ENCODE results near the gene OR2F1. TPM values are rescaled to one million over a fixed set of nuclear protein-coding genes. Genes with fewer than 3 reads are reported as not detected.
A peak's percentile ranks its signal among the peaks of the same experiment; 100 is the strongest.

OR2F1 gene
- total RNA-seq, 1 experiment from 2014 or later, result not detected

DNA sequence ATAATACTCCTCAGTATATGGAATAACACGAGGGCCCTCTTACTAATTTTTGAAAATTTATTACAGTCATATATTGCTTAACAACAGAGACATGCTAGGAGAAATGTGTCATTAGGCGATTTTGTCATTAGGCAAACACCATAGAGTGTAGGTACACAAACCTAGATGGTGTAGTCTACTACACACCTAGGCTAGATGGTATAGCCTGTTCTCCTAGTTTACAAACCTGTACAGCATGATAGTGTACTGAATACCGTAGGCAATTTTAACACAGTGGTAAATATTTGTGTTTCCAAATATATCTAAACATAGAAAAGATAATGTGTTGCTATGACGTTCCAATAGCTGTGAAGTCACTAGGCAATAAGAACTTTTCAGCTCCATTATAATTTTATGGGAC lies 12.8 kb downstream of the OR2F1 start:
- no peaks in the 10 kb centered on the region for H3K9me3 ChIP-seq (ENCODE audit: low read length)
- no peak overlapping the region for H3K9ac ChIP-seq (ENCODE audit: low read length)
- H3K4me2 ChIP-seq (ENCODE audit: low read length), result no peak overlapping the region
- ATAC-seq (peak; percentile 87), DNase-seq (peak; percentile 84)
- H3K36me3 ChIP-seq (ENCODE audit: low read depth, low read length), result no peaks in the 10 kb centered on the region
- H4K20me1 ChIP-seq (ENCODE audit: low read length), result no peaks in the 10 kb centered on the region
- H3K9me2 ChIP-seq (replicated peaks; ENCODE audit: low read length), result no peaks in the 10 kb centered on the region
- H2AFZ ChIP-seq (ENCODE audit: low read length), result no peak overlapping the region
- intact Hi-C loops (cut with micrococcal nuclease), result no loop called here
- ChIA-PET POLR2A (ENCODE audit: unreplicated experiment) (no interaction called here), CTCF (no interaction called here)
- TF ChIP-seq, protein P1, sequence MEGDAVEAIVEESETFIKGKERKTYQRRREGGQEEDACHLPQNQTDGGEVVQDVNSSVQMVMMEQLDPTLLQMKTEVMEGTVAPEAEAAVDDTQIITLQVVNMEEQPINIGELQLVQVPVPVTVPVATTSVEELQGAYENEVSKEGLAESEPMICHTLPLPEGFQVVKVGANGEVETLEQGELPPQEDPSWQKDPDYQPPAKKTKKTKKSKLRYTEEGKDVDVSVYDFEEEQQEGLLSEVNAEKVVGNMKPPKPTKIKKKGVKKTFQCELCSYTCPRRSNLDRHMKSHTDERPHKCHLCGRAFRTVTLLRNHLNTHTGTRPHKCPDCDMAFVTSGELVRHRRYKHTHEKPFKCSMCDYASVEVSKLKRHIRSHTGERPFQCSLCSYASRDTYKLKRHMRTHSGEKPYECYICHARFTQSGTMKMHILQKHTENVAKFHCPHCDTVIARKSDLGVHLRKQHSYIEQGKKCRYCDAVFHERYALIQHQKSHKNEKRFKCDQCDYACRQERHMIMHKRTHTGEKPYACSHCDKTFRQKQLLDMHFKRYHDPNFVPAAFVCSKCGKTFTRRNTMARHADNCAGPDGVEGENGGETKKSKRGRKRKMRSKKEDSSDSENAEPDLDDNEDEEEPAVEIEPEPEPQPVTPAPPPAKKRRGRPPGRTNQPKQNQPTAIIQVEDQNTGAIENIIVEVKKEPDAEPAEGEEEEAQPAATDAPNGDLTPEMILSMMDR (conservative IDR thresholded peaks at IDR 0.05; ENCODE audit: low read depth, low read length), result no peak
- TF ChIP-seq EZH2phosphoT487 (IDR thresholded peaks at IDR 0.05; ENCODE audit: borderline replicate concordance, low read length) (no peak), EZH2 (IDR thresholded peaks at IDR 0.05; ENCODE audit: low read length, unreplicated experiment) (no peak)
- H3K27me3 ChIP-seq (ENCODE audit: low read length), result no peaks in the 10 kb centered on the region
- no peaks in the 10 kb centered on the region for H3K79me2 ChIP-seq (ENCODE audit: low read length)
- no peaks in the 10 kb centered on the region for H3F3A ChIP-seq (ENCODE audit: low read length, unreplicated experiment)
- H3K4me3 ChIP-seq (ENCODE audit: low read length), result no peak overlapping the region
- 0 out of 2 replicates have a peak, but pooled peaks cover 5% of the 10 kb centered on the region for H3K4me1 ChIP-seq (ENCODE audit: insufficient read depth, low read length)
- no TSS peak for BruUV-seq (replicated peaks)
- no peak overlapping the region for H3K27ac ChIP-seq (ENCODE audit: low read length)

DNA sequence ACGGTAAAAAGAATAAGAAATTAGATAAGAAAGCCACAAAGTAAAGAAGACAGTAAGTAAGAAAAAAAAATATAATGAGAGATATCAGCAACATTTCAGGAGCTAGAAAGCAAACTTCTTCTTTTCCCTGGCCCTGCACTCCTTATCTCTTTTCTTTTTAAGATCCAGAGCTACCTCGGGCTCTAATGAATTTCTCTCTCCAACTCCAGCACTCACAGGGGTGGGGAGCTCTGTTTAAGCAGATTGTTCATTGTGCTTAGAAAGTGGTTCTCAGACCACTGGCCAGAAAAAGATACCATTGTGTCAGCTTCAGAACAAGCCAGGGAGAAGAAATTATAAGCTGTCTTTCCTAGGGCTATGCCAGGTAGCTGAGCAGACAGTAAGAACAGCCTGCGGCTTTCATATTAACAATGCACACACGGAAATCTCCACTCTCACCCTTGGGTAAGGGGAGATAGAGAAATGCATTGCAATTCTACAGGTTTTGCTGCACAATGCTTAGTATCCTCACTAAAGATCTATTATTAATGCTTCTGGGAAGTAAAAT lies 19.3 kb downstream of the OR2F1 start:
- Histone ChIP-seq H2AFZ (ENCODE audit: low read length) (peak overlapping the region; percentile 61), H3K27me3 (ENCODE audit: low read length) (no peaks in the 10 kb centered on the region), H3K9ac (ENCODE audit: low read length) (no peak overlapping the region), H3K4me1 (ENCODE audit: insufficient read depth, low read length) (peaks cover 20% of the 10 kb centered on the region), H3K79me2 (ENCODE audit: low read length) (no peaks in the 10 kb centered on the region), H3K4me3 (ENCODE audit: low read length) (no peak overlapping the region), H4K20me1 (ENCODE audit: low read length) (no peaks in the 10 kb centered on the region), H3K9me2 (replicated peaks; ENCODE audit: low read length) (no peaks in the 10 kb centered on the region), H3K36me3 (ENCODE audit: low read depth, low read length) (no peaks in the 10 kb centered on the region), H3F3A (ENCODE audit: low read length, unreplicated experiment) (no peaks in the 10 kb centered on the region), H3K9me3 (ENCODE audit: low read length) (no peaks in the 10 kb centered on the region), H3K27ac (ENCODE audit: low read length) (no peak overlapping the region), H3K4me2 (ENCODE audit: low read length) (peak overlapping the region; percentile 27)
- CTCF ChIA-PET, result no interaction called here
- intact Hi-C loops (cut with micrococcal nuclease), result no loop called here
- POLR2A ChIA-PET (ENCODE audit: unreplicated experiment), result interaction anchor here (1.0 kb wide), 1 partner anchor 72 kb away, joined by 3 read pairs; the partner anchor contains the start of gene TCAF1
- DNase-seq (no peak), ATAC-seq (peak; percentile 10; the same call in 1 of the 2 replicates)
- no TSS peak for BruUV-seq (replicated peaks)
- TF ChIP-seq EZH2phosphoT487 (IDR thresholded peaks at IDR 0.05; ENCODE audit: borderline replicate concordance, low read length), result no peak
- TF ChIP-seq, protein P1 (conservative IDR thresholded peaks at IDR 0.05; ENCODE audit: low read depth, low read length), result no peak
- no peak for TF ChIP-seq EZH2 (IDR thresholded peaks at IDR 0.05; ENCODE audit: low read length, unreplicated experiment)

DNA sequence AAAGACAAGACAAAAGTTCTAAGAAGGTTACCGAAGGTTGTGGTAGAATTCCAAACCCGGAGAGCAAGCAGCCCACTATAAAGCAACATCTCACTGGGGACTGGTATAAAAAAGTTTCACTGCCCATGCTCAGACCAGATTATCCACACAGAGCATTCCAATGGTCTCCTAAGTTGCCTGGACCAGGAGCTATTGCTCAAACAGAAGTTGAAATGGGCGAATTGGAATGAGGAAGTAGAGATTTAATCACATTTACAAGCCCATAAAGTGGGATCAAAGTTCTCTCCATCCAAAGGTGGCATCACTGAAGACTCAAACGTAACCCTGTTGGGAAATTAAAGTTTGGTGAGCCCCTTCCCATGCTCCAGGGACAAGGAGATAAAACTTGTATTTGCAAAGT lies 19.8 kb downstream of the OR2F1 start:
- TF ChIP-seq EZH2phosphoT487 (IDR thresholded peaks at IDR 0.05; ENCODE audit: borderline replicate concordance, low read length), result no peak
- TF ChIP-seq, protein P1 (conservative IDR thresholded peaks at IDR 0.05; ENCODE audit: low read depth, low read length), result no peak
- no peak for TF ChIP-seq EZH2 (IDR thresholded peaks at IDR 0.05; ENCODE audit: low read length, unreplicated experiment)
- Histone ChIP-seq H3K9me3 (ENCODE audit: low read length) (no peaks in the 10 kb centered on the region), H3K27ac (ENCODE audit: low read length) (no peak overlapping the region), H2AFZ (ENCODE audit: low read length) (peak overlapping the region; percentile 61; the same call in 1 of the 2 replicates), H3K4me2 (ENCODE audit: low read length) (peak overlapping the region; percentile 27), H3F3A (ENCODE audit: low read length, unreplicated experiment) (no peaks in the 10 kb centered on the region), H3K36me3 (ENCODE audit: low read depth, low read length) (no peaks in the 10 kb centered on the region), H3K4me1 (ENCODE audit: insufficient read depth, low read length) (peaks cover 25% of the 10 kb centered on the region), H4K20me1 (ENCODE audit: low read length) (no peaks in the 10 kb centered on the region), H3K27me3 (ENCODE audit: low read length) (no peaks in the 10 kb centered on the region), H3K4me3 (ENCODE audit: low read length) (no peak overlapping the region), H3K9ac (ENCODE audit: low read length) (no peak overlapping the region), H3K79me2 (ENCODE audit: low read length) (no peaks in the 10 kb centered on the region), H3K9me2 (replicated peaks; ENCODE audit: low read length) (no peaks in the 10 kb centered on the region)
- CTCF ChIA-PET, result no interaction called here
- POLR2A ChIA-PET (ENCODE audit: unreplicated experiment), result interaction anchor here (1.0 kb wide), 1 partner anchor 72 kb away, joined by 3 read pairs; the partner anchor contains the start of gene TCAF1
- BruUV-seq (replicated peaks), result no TSS peak
- ATAC-seq, result peak; percentile 60
- peak; percentile 82 for DNase-seq
- intact Hi-C loops (cut with micrococcal nuclease), result no loop called here

All from PC-3 (cell line).